DND-41 (cell line): ENCODE measurements around the gene MALT1.
"Not testable (repeated sequence)": the region's sequence is repeated elsewhere in the genome, so short reads cannot be mapped to it uniquely, and the experiment has no call there.

ENCODE experiments used
- ATAC-seq: fragments of 200-7000 bp; cut with Tn5 transposase; 3 replicates; pipeline ENCODE4 v1.9.1; 2021; ENCODE audit warnings: low read depth; ENCODE audit not compliant: insufficient read depth
- DNase-seq: peaks from one replicate; pipeline ENCODE4 v3.0.0-alpha.2; 2020
- H2AFZ ChIP-seq: 2 replicates; pipeline ENCODE4 v1.6.0; 2012; ENCODE audit warnings: low read depth, low read length
- H3K27ac ChIP-seq: 2 replicates; pipeline ENCODE4 v1.5.1; 2012; ENCODE audit warnings: low read length, inconsistent platforms
- H3K27me3 ChIP-seq: fragments of 200-600 bp; sonication (generic); 2 replicates; pipeline ENCODE4 v1.6.0; 2012; ENCODE audit warnings: low read length, mild to moderate bottlenecking, inconsistent platforms; ENCODE audit not compliant: insufficient read depth, poor library complexity
- H3K36me3 ChIP-seq: 2 replicates; pipeline ENCODE4 v1.5.1; 2012; ENCODE audit warnings: low read length, inconsistent platforms; ENCODE audit not compliant: insufficient read depth
- H3K4me1 ChIP-seq: 2 replicates; pipeline ENCODE4 v1.5.1; 2012; ENCODE audit warnings: mild to moderate bottlenecking, low read length; ENCODE audit not compliant: insufficient read depth
- H3K4me2 ChIP-seq: 2 replicates; pipeline ENCODE4 v1.6.0; 2012; ENCODE audit warnings: mild to moderate bottlenecking, moderate library complexity, low read length, inconsistent platforms; ENCODE audit not compliant: insufficient read depth
- H3K4me3 ChIP-seq, 2 experiments: fragments of 200-600 bp in 1 of 2; shearing (Covaris generic) in 1 of 2; 2 replicates each; pipeline ENCODE4 v1.5.1; 2012 to 2016; ENCODE audit warnings: inconsistent platforms in 2 of 2, low read length in 2 of 2, mild to moderate bottlenecking in 2 of 2, low read depth in 1 of 2, moderate library complexity in 1 of 2
- H3K79me2 ChIP-seq: 2 replicates; pipeline ENCODE4 v1.6.0; 2012; ENCODE audit warnings: low read length, inconsistent platforms; ENCODE audit not compliant: insufficient read depth
- H3K9ac ChIP-seq: 2 replicates; pipeline ENCODE4 v1.6.0; 2012; ENCODE audit warnings: low read depth, mild to moderate bottlenecking, inconsistent platforms, low read length, moderate library complexity
- H3K9me3 ChIP-seq: 2 replicates; pipeline ENCODE4 v1.5.1; 2012; ENCODE audit warnings: low read length, moderate library complexity, mild to moderate bottlenecking, inconsistent platforms; ENCODE audit not compliant: insufficient read depth, severe bottlenecking
- H4K20me1 ChIP-seq: 2 replicates; pipeline ENCODE4 v1.6.0; 2012; ENCODE audit warnings: low read length; ENCODE audit not compliant: insufficient read depth
- CTCF ChIP-seq: IDR thresholded peaks from 2 replicates; pipeline ENCODE4 v1.5.1; 2012; ENCODE audit warnings: borderline replicate concordance, low read length, moderate library complexity, mild to moderate bottlenecking; ENCODE audit not compliant: poor library complexity, severe bottlenecking; ENCODE audit errors: extremely low read depth
- EZH2 ChIP-seq: IDR thresholded peaks from 3 replicates; pipeline ENCODE4 v1.6.1; 2012; ENCODE audit warnings: borderline replicate concordance, low read depth, mild to moderate bottlenecking, moderate library complexity, low read length, inconsistent platforms; ENCODE audit not compliant: severe bottlenecking

Gene MALT1

GRCh38 chr18:58755304-58756010 lies 84.2 kb downstream of the MALT1 start:
- no peaks in the 10 kb centered on the region for H3K9me3 ChIP-seq
- H3K4me1 ChIP-seq, result no peaks in the 10 kb centered on the region
- ATAC-seq, result no peak
- H3K27ac ChIP-seq, result no peak overlapping the region
- no peak overlapping the region for H3K4me3 ChIP-seq
- H4K20me1 ChIP-seq, result no peaks in the 10 kb centered on the region; the same call in 1 of the 2 replicates
- H3K27me3 ChIP-seq, result no peaks in the 10 kb centered on the region
- no peaks in the 10 kb centered on the region for H3K79me2 ChIP-seq
- H2AFZ ChIP-seq, result no peak overlapping the region
- TF ChIP-seq EZH2, result no peak
- TF ChIP-seq CTCF, result no peak
- DNase-seq, result no peak
- no peak overlapping the region for H3K4me2 ChIP-seq
- H3K36me3 ChIP-seq, result no peaks in the 10 kb centered on the region
- H3K9ac ChIP-seq, result no peak overlapping the region

GRCh38 chr18:58756148-58756547 lies 84.9 kb downstream of the MALT1 start:
- Histone ChIP-seq H2AFZ (no peak overlapping the region), H3K36me3 (no peaks in the 10 kb centered on the region), H3K4me2 (no peak overlapping the region), H3K27ac (no peak overlapping the region), H3K4me1 (no peaks in the 10 kb centered on the region), H3K4me3 (no peak overlapping the region), H3K27me3 (no peaks in the 10 kb centered on the region), H4K20me1 (no peaks in the 10 kb centered on the region; the same call in 1 of the 2 replicates), H3K79me2 (no peaks in the 10 kb centered on the region), H3K9me3 (no peaks in the 10 kb centered on the region), H3K9ac (no peak overlapping the region)
- TF ChIP-seq CTCF (no peak), EZH2 (no peak)
- ATAC-seq (no peak), DNase-seq (no peak)

- no peak overlapping the region for H3K9ac ChIP-seq
- no peak overlapping the region for H2AFZ ChIP-seq
- ATAC-seq (no peak), DNase-seq (no peak)
- no peaks in the 10 kb centered on the region; the same call in 1 of the 2 replicates for H4K20me1 ChIP-seq
- no peak overlapping the region for H3K27ac ChIP-seq
- H3K4me1 ChIP-seq, result no peaks in the 10 kb centered on the region
- no peaks in the 10 kb centered on the region for H3K27me3 ChIP-seq
- no peak overlapping the region for H3K4me2 ChIP-seq
- no peaks in the 10 kb centered on the region for H3K9me3 ChIP-seq
- no peak overlapping the region for H3K4me3 ChIP-seq
- H3K36me3 ChIP-seq, result no peaks in the 10 kb centered on the region
- H3K79me2 ChIP-seq, result no peaks in the 10 kb centered on the region
- TF ChIP-seq EZH2, result no peak
- TF ChIP-seq CTCF, result no peak
These were observed 85.5 kb downstream of the MALT1 start for GRCh38 chr18:58756596-58757240.

GRCh38 chr18:58757351-58757750 lies 86.1 kb downstream of the MALT1 start:
- not testable (repeated sequence) for H3K4me1 ChIP-seq, H3K4me3 ChIP-seq, ATAC-seq, H3K4me2 ChIP-seq, H3K27me3 ChIP-seq, H3K9me3 ChIP-seq, DNase-seq, H4K20me1 ChIP-seq, H3K27ac ChIP-seq, H3K9ac ChIP-seq, H3K79me2 ChIP-seq, H2AFZ ChIP-seq, H3K36me3 ChIP-seq
